Gastrocnemius medialis (tissue), 4 donors: ENCODE measurements around the gene BMPR1A.

Experiments used
- POLR2A ChIP-seq, 2 donors: fragments of 450-650 bp; IDR thresholded peaks; one replicate each; pipeline ENCODE4 v1.6.1; 2017; ENCODE audit warnings: antibody characterized with exemption in 2 of 2, mild to moderate bottlenecking in 2 of 2, moderate library complexity in 2 of 2
- TF ChIP-seq, protein P1 (sequence below), 5 experiments: fragments of 450-650 bp in 3 of 5; fragments of 200-600 bp in 2 of 5; sonication (generic) in 2 of 5; IDR thresholded peaks in 4 of 5; conservative IDR thresholded peaks in 1 of 5; 1 replicate in 4 of 5; 2 replicates in 1 of 5; pipeline ENCODE4 v1.5.1; 2016 to 2019; ENCODE audit warnings: antibody characterized with exemption in 5 of 5, mild to moderate bottlenecking in 3 of 5, moderate library complexity in 3 of 5

DNA sequence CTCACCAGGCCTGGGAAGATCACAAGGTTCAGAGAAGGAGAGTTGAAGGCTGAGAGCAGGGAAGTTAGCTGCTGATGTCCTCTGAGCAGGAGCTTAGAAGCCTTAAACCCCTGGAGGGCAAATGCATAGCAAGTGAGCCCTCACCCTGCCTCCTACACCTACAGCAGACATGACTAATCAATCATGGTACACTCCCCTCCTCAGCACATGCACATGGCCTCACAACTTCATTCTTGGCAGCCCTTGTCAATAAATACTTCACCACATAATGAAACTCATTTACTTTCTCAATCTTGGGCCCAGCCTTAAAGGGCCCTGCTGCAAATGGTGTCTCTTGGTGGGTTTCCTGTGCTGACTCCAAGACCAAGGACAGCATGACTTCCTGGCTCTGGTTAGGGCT lies 188.1 kb downstream of the BMPR1A start:
- TF ChIP-seq, protein P1, sequence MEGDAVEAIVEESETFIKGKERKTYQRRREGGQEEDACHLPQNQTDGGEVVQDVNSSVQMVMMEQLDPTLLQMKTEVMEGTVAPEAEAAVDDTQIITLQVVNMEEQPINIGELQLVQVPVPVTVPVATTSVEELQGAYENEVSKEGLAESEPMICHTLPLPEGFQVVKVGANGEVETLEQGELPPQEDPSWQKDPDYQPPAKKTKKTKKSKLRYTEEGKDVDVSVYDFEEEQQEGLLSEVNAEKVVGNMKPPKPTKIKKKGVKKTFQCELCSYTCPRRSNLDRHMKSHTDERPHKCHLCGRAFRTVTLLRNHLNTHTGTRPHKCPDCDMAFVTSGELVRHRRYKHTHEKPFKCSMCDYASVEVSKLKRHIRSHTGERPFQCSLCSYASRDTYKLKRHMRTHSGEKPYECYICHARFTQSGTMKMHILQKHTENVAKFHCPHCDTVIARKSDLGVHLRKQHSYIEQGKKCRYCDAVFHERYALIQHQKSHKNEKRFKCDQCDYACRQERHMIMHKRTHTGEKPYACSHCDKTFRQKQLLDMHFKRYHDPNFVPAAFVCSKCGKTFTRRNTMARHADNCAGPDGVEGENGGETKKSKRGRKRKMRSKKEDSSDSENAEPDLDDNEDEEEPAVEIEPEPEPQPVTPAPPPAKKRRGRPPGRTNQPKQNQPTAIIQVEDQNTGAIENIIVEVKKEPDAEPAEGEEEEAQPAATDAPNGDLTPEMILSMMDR (IDR thresholded peaks at IDR 0.05 in 4 of 5, conservative IDR thresholded peaks at IDR 0.05 in 1 of 5) = no peak
- no peak for TF ChIP-seq POLR2A (IDR thresholded peaks at IDR 0.05)
